A673 (cell line): ENCODE data around the gene CLDN3. TPM values are rescaled to one million over a fixed set of nuclear protein-coding genes. Genes with fewer than 3 reads are reported as not detected.

Experiments
- BruUV-seq: library from RNA; stranded (reverse); fragments of 400-500 nt; replicated peaks from 2 replicates; lab custom pipeline; 2021; lab: Mats Ljungman, UMichigan
- CTCF ChIA-PET: fragments of 300-600 bp; sonication (Branson Sonifier 250); formaldehyde crosslinking; loops from one replicate; lab custom pipeline; 2022; ENCODE audit warnings: antibody characterized with exemption; lab: Charles Lee
- POLR2A ChIA-PET: fragments of 300-600 bp; sonication (Branson Sonifier 250); formaldehyde crosslinking; loops from one replicate; lab custom pipeline; 2022; ENCODE audit warnings: antibody characterized with exemption; ENCODE audit not compliant: low non-redundant PET; lab: Charles Lee
- DNase-seq: peaks from one replicate; pipeline ENCODE4 v3.0.0-alpha.2; 2015; ENCODE audit warnings: low spot score
- H3K27ac ChIP-seq: fragments of 200-600 bp; sonication (generic); 2 replicates; pipeline ENCODE4 v1.5.1; 2016; ENCODE audit warnings: mixed run types, low read depth, mild to moderate bottlenecking, mixed read lengths, antibody characterized with exemption, low read length; ENCODE audit not compliant: poor library complexity, severe bottlenecking
- H3K27me3 ChIP-seq: fragments of 200-600 bp; sonication (generic); replicated peaks from 2 replicates; pipeline ENCODE4 v1.6.1; 2017; ENCODE audit warnings: mixed run types, low read depth, mild to moderate bottlenecking, mixed read lengths, antibody characterized with exemption, low read length; ENCODE audit not compliant: insufficient read depth, poor library complexity
- H3K36me3 ChIP-seq: fragments of 200-600 bp; sonication (generic); 2 replicates; pipeline ENCODE4 v1.6.1; 2016; ENCODE audit warnings: mixed run types, mild to moderate bottlenecking, mixed read lengths, antibody characterized with exemption, low read length; ENCODE audit not compliant: insufficient read depth, poor library complexity, severe bottlenecking
- H3K4me1 ChIP-seq: fragments of 200-600 bp; sonication (generic); 2 replicates; pipeline ENCODE4 v1.6.1; 2017; ENCODE audit warnings: mixed run types, mild to moderate bottlenecking, mixed read lengths, antibody characterized with exemption, low read length; ENCODE audit not compliant: insufficient read depth, poor library complexity, severe bottlenecking
- H3K4me3 ChIP-seq: fragments of 200-600 bp; sonication (generic); 2 replicates; pipeline ENCODE4 v1.5.1; 2016; ENCODE audit warnings: low read depth, mixed run types, mild to moderate bottlenecking, mixed read lengths, low read length; ENCODE audit not compliant: poor library complexity, severe bottlenecking
- H3K9me3 ChIP-seq: fragments of 200-600 bp; sonication (generic); 2 replicates; pipeline ENCODE4 v1.6.1; 2016; ENCODE audit warnings: mixed run types, low read depth, mild to moderate bottlenecking, mixed read lengths, antibody characterized with exemption, low read length; ENCODE audit not compliant: poor library complexity, severe bottlenecking
- EZH2 ChIP-seq: fragments of 200-600 bp; sonication (generic); IDR thresholded peaks from 2 replicates; pipeline ENCODE4 v1.6.1; 2017; ENCODE audit warnings: borderline replicate concordance, low read depth, mild to moderate bottlenecking, mixed read lengths, antibody characterized with exemption, low read length; ENCODE audit not compliant: poor library complexity, severe bottlenecking
- intact Hi-C: fragments of 100-400 bp; cut with micrococcal nuclease; formaldehyde crosslinking; loops from one replicate; pipeline ENCODE4 v1.10.0; 2022; ENCODE audit not compliant: unreplicated experiment
- total RNA-seq: library from RNA; stranded (reverse); gene quantifications from 2 replicates; pipeline ENCODE4 v1.2.3, GENCODE V29; 2021
- TF ChIP-seq, protein P1 (sequence below): fragments of 300-800, 200-600 bp; sonication (generic); conservative IDR thresholded peaks from 2 replicates; pipeline ENCODE4 v1.5.1; 2017; ENCODE audit warnings: low read depth, mild to moderate bottlenecking, antibody characterized with exemption, low read length, moderate library complexity, mixed read lengths

Gene CLDN3
- total RNA-seq, 1 experiment from 2014 or later = not detected

DNA sequence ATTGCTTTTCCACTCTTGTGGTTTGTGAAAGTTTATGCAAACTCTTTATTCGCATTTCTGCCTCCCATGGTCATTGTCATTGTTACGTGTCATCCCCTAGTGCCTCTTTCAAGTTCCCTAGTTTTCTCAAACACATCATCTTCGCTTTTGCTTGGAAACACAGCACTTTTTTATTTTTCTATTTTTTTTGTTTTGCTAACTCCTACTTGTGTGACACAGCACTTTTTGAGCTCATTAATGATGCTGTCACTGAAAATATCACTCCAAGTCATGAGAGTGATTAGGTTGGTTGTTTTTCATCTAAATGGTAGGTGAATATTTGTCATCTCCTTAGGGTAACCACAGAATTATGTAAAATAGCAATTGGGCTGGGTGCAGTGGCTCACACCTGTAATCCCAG, 42.1 kb downstream of the CLDN3 start:
- TF ChIP-seq EZH2 = no peak
- TF ChIP-seq, protein P1, sequence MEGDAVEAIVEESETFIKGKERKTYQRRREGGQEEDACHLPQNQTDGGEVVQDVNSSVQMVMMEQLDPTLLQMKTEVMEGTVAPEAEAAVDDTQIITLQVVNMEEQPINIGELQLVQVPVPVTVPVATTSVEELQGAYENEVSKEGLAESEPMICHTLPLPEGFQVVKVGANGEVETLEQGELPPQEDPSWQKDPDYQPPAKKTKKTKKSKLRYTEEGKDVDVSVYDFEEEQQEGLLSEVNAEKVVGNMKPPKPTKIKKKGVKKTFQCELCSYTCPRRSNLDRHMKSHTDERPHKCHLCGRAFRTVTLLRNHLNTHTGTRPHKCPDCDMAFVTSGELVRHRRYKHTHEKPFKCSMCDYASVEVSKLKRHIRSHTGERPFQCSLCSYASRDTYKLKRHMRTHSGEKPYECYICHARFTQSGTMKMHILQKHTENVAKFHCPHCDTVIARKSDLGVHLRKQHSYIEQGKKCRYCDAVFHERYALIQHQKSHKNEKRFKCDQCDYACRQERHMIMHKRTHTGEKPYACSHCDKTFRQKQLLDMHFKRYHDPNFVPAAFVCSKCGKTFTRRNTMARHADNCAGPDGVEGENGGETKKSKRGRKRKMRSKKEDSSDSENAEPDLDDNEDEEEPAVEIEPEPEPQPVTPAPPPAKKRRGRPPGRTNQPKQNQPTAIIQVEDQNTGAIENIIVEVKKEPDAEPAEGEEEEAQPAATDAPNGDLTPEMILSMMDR = no peak
- intact Hi-C loops = no loop called here
- no TSS peak for BruUV-seq
- H3K4me3 ChIP-seq = no peak overlapping the region
- peaks cover 7% of the 10 kb centered on the region for H3K4me1 ChIP-seq
- no peak for DNase-seq
- ChIA-PET POLR2A (interaction anchor here (0.6 kb wide), 1 partner anchor 389 kb away, joined by 3 read pairs; no protein-coding TSS in a partner anchor), CTCF (interaction anchor here (0.6 kb wide), 1 partner anchor 121 kb away, joined by 3 read pairs; no protein-coding TSS in a partner anchor)
- H3K27ac ChIP-seq = no peak overlapping the region
- no peaks in the 10 kb centered on the region for H3K36me3 ChIP-seq
- H3K9me3 ChIP-seq = no peaks in the 10 kb centered on the region
- H3K27me3 ChIP-seq = no peaks in the 10 kb centered on the region

DNA sequence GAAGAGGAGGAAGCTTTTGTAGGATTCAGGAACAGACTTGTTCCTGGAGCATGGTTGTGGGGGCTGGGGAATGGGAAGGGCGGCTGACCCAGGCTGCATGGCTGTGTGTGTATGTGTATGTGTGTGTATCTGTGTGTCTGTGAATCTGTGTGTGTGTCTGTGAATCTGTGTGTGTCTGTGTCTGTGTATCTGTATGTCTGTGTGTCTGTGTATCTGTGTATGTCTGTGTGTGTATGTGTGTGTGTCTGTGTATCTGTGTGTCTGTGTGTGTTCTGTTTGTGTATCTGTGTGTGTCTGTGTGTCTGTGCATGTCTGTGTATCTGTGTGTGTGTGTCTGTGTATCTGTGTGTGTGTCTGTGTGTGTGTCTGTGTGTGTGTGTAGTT, 44.0 kb downstream of the CLDN3 start:
- TF ChIP-seq EZH2 = no peak
- TF ChIP-seq, protein P1 = 0 out of 2 replicates have a peak, but pooled peaks have one; percentile 4
- no TSS peak for BruUV-seq
- Histone ChIP-seq H3K9me3 (no peaks in the 10 kb centered on the region), H3K27ac (no peak overlapping the region), H3K36me3 (no peaks in the 10 kb centered on the region), H3K27me3 (no peaks in the 10 kb centered on the region), H3K4me1 (peaks cover 7% of the 10 kb centered on the region), H3K4me3 (no peak overlapping the region)
- ChIA-PET CTCF (interaction anchor here (0.8 to 1.9 kb wide), 6 partner anchors 11 to 160 kb away, joined by 3 to 45 read pairs (median 6); partner anchors contain the start of gene ABHD11), POLR2A (no interaction called here)
- intact Hi-C loops = no loop called here
- no peak for DNase-seq

DNA sequence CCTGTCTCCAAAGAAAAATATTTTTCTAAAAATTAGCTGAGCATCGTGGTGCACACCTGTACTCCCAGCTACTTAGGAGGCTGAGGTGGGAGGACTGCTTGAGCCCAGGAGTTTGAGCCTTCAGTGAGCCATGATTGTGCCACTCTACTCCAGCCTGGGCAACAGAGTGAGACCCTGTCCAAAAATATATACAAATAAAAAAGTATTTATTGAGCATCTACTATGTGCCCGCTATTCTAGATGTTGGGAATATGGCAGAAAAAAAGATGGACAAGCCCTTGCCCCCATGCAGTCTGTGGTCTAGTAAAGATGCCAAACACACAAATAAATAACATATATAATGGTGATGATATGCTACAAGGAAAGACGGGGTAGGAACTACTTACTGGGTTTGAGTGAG, 46.3 kb downstream of the CLDN3 start:
- Histone ChIP-seq H3K9me3 (no peaks in the 10 kb centered on the region), H3K27me3 (no peaks in the 10 kb centered on the region), H3K36me3 (no peaks in the 10 kb centered on the region), H3K4me1 (peaks cover 13% of the 10 kb centered on the region), H3K27ac (no peak overlapping the region), H3K4me3 (no peak overlapping the region)
- no peak for DNase-seq
- CTCF ChIA-PET = no interaction called here
- intact Hi-C loops = no loop called here
- BruUV-seq = no TSS peak
- TF ChIP-seq, protein P1 = no peak
- TF ChIP-seq EZH2 = no peak
- POLR2A ChIA-PET = interaction anchor here (0.7 kb wide), 1 partner anchor 167 kb away, joined by 14 read pairs; no protein-coding TSS in a partner anchor
